GM19351 (cell line): ENCODE results near the gene CTRB1.
A peak's percentile ranks its signal among the peaks of the same experiment; 100 is the strongest.
"Not testable (repeated sequence)": the region's sequence is repeated elsewhere in the genome, so short reads cannot be mapped to it uniquely, and the experiment has no call there.

Experiments used
- ATAC-seq: cut with Tn5 transposase; IDR thresholded peaks from one replicate; pipeline ENCODE4 v1.9.1; 2021; ENCODE audit warnings: mild to moderate bottlenecking, moderate library complexity; ENCODE audit not compliant: unreplicated experiment

The CTRB1 gene

DNA sequence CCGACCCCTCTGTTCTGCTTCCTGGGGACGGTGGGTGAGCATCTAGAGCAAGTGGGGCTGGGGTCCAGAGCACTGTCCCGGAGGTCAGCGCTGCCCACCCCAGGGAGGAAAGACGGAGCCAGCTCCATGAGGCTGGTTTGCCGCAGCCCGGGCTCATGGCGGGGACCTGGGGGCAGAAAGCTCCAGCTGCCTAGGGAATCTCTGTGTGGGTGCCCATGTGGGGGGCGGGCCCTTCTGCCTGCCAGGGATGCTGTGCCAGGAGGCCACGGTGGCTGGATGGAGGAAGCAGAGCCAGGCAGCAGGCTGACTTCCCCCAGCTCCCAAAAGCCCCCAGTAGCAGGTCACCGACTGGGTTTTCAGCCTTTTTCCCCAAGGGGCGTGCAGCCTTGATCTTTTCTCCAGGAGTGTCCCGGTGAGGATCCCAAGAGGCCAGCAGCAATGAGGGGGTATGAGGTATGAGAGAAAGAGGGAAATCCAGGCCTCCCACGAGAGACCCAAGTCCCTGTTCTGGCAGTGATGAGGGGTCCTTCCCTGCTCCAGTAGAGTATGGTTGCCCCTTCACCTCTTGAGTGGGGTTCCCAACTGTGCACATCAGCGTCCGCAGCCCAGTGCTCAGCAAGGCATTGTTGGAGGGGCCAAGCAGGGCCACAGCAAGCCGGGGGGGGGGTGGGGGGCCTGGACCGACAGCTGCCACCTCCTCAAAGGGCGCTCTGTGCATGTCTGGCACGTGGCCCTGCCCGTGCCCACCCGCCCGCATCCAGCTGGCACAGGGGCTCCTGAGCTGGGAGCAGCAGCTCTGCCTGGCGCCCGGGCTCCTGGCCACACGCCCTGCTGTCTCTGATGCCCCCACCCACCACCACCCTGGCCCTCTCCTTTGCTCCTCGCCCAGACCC lies 48.2 kb downstream of the CTRB1 start:
- no peak for ATAC-seq

DNA sequence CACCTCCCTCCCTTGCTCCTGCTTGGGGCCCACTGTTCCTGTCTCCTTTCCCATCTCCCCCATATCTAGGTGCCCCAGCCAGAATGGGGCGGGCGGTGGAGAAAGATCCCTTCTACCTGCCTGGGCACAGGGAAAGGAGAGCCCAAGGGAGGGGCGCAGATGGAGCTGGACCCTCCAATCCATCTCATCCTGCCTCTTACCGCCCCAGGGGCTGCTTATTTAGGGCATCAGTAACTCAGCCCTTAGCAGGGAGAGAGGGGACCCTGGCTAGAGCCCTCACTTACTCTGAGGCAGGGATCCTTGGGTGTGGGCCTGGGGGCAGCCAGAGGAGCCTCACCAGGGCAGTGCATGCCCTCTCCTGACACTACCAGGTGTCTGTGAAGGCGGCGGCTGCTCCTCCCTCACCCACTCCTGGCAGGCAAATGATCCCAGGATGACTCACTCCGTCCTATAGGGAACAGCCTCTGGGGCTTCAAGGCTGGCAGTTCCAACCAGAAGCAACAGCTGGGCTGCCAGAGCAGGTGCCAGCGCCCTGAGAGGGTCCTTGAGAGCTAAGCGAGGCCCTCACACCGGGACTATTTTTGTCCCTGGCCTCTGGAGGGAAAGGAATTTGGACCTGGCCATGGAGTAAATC lies 49.0 kb downstream of the CTRB1 start:
- no peak for ATAC-seq

DNA sequence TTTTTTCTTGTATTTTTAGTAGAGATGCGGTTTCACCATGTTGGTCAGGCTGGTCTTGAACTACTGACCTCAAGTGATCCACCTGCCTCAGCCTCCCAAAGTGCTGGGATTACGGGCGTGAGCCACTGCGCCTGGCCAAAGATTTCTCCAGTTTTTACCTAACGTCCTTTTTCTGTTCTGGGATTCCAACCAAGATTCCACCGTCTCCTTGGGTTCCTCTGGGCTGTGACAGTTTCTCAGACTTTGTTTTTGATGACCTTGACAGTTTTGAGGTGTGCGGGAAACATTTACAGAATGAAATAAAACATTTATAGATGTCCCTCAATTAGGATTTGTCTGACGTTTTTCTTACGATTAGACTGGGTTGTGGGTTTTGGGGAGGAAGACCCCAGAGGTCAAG lies 50.6 kb downstream of the CTRB1 start:
- ATAC-seq, result not testable (repeated sequence)

DNA sequence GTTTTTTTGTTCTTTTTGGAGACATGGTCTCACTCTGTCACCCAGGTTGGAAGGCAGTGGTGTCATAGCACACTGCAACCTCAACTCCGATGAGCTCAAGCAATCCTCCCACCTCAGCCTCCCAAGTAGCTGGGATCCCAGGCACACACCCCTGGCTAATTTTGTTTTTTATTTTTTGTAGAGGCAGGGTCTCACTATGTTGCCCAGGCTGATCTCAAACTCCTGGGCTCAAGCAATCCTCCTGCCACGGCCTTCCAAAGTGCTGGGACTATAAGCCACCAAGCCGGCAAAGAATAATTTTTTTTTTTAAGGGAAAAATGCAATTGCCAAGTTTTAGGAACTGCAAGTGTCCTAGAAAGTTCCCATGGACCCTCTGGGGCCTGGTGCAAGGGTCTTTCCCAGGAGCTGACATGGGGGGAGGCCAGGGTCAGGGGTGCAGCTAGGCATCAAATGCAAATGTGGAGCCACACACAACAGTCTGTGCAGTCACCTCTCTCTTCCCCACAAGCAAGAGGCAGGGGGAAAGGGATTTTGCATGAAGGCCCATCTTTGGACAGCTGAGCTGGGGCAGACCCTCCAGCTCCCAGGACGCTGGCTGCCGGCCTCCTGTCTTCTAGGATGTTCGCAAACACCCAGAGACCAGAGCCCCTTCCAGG lies 52.8 kb downstream of the CTRB1 start:
- ATAC-seq, result peak; percentile 27

DNA sequence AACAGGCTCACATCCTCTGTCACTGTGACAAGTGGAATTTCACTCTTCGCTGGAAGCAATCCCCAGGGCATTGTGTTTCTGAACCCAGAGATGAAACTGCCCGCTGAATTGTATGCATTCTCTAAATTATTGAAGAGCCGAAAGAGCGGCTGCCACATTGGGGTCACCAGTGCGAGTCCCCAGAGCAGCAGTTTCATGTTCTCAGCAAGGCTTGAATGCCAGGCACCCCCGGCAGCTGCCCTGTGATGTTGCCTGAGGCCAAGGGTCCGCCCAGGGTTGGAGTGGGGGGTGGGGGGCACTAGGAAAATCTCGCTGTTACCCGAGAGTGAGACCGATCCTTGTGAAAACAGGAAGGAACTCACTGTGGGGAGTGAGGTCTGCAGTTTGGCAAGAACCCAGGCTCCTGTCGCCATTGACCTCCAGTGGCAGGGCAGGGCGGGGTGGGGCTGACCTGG lies 53.3 kb downstream of the CTRB1 start:
- peak; percentile 46 for ATAC-seq

DNA sequence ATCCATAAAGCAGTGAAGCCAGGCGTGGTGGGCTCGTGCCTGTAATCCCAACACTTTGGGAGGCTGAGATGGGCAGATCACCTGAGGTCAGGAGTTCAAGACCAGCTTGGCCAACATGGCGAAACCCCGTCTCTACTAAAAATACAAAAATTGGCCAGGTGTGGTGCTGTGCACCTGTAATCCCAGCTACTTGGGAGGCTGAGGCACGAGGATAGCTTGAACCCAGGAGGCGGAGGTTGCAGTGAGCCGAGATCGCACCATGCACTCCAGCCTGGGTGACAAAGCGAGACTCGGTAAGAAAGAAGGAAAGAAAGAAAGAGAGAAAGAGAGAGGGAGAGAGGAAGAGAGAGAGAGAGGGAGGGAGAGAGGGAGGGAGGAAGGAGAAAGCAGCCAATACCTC lies 53.8 kb downstream of the CTRB1 start:
- ATAC-seq, result not testable (repeated sequence)

DNA sequence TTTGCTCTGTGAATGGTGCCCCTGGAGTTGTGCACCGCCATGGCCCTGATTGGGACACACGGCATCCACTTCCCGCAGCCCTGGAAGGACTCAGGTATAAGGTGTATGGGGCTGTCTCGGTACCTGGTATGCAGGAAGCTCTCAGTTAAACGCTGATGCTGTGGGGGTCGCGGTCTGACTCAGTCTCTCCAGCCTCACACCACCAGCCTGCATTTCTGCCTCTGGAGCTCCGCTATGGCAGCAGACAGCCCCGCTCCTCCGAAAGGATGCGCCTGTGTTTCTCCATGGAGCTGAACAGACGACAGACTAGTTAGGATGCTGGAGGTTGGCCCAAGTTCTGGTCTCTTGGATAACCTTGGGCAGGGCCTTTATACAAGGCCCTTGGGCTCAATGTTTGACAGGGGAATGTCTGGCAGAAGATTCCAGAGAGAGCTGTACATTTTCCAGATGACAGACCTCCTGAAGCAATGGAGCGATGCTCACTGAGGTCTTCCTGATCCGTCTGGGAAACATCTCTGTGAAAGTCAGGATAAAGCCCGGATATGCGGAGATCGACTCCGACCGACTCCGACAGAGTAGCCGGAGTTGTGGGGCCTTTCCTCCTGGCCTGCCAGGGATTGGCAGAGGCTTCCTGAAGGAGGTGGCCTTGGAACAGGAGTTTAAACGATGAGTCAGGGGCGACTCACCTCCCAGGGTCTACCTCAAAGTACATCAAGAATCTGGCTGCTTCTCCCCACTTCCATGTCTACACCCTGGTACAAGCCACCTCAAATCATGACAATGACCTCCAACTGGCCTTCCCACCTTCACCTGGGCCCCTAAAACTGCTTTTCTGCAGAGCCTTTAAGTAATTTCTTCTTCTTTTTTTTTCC lies 54.5 kb downstream of the CTRB1 start:
- no peak for ATAC-seq
